H1 (cell line): ENCODE data around the gene SLC25A28. TPM values are rescaled to one million over a fixed set of nuclear protein-coding genes. Genes with fewer than 3 reads are reported as not detected.

ENCODE experiments used
- CTCF ChIA-PET: fragments of 300-600 bp; sonication (Branson Sonifier 250); formaldehyde crosslinking; loops from one replicate; lab custom pipeline; 2021; ENCODE audit not compliant: partially characterized antibody; lab: Charles Lee
- POLR2A ChIA-PET: fragments of 300-600 bp; sonication (Branson Sonifier 250); formaldehyde crosslinking; loops from one replicate; lab custom pipeline; 2021; ENCODE audit warnings: inconsistent platforms; ENCODE audit not compliant: partially characterized antibody; lab: Charles Lee
- DNase-seq, 2 experiments: peaks; one replicate each; pipeline versions ENCODE4 v3.0.0 to v3.0.0-alpha.2; 2010 to 2022; ENCODE audit warnings: low spot score in 2 of 2, low read depth in 1 of 2, mixed read lengths in 1 of 2
- FAIRE-seq: peaks from 2 replicates; lab custom pipeline; 2011; peaks lifted over from hg19 to GRCh38; lab: Jason Lieb, UNC
- H2AFZ ChIP-seq: 2 replicates; pipeline ENCODE4 v1.8.1; 2012; ENCODE audit warnings: low read length, inconsistent platforms
- H2AK5ac ChIP-seq: 2 replicates; pipeline ENCODE4 v1.6.1; 2013; ENCODE audit warnings: low read depth, low read length
- H2BK120ac ChIP-seq: replicated peaks from 2 replicates; pipeline ENCODE3; 2013; ENCODE audit warnings: low read depth, low read length, inconsistent platforms
- H2BK12ac ChIP-seq: 2 replicates; pipeline ENCODE4 v1.6.1; 2013; ENCODE audit warnings: low read depth, low read length
- H2BK15ac ChIP-seq: 2 replicates; pipeline ENCODE4 v1.6.1; 2013; ENCODE audit warnings: low read length
- H2BK20ac ChIP-seq: 2 replicates; pipeline ENCODE4 v1.6.1; 2013; ENCODE audit warnings: low read length
- H2BK5ac ChIP-seq: 2 replicates; pipeline ENCODE4 v1.6.1; 2013; ENCODE audit warnings: low read depth, low read length
- H3K14ac ChIP-seq: 2 replicates; pipeline ENCODE4 v1.6.1; 2013; ENCODE audit warnings: inconsistent platforms; ENCODE audit not compliant: insufficient read length
- H3K18ac ChIP-seq: 2 replicates; pipeline ENCODE4 v1.6.1; 2013; ENCODE audit warnings: low read length; ENCODE audit errors: extremely low read depth
- H3K23ac ChIP-seq: 2 replicates; pipeline ENCODE4 v1.6.1; 2013; ENCODE audit warnings: inconsistent platforms; ENCODE audit not compliant: insufficient read length
- H3K23me2 ChIP-seq: 2 replicates; pipeline ENCODE4 v1.6.1; 2013; ENCODE audit warnings: low read depth, low read length
- H3K27ac ChIP-seq: 2 replicates; pipeline ENCODE4 v1.6.1; 2011; ENCODE audit warnings: low read depth, low read length, inconsistent platforms
- H3K27me3 ChIP-seq, 4 experiments: replicated peaks in 1 of 4; 1 replicate in 1 of 4; 2 replicates in 3 of 4; pipeline versions ENCODE4 v1.6.1 to v1.8.1; 2011 to 2013; ENCODE audit warnings: low read length in 3 of 4, mild to moderate bottlenecking in 3 of 4, inconsistent platforms in 2 of 4, mixed read lengths in 2 of 4, moderate library complexity in 1 of 4; ENCODE audit not compliant: control insufficient read depth in 3 of 4, insufficient read depth in 3 of 4; ENCODE audit errors: extremely low read depth in 1 of 4
- H3K36me3 ChIP-seq, 4 experiments: 2 replicates each; pipeline versions ENCODE4 v1.6.1 to v1.8.1; 2011 to 2013; ENCODE audit warnings: mild to moderate bottlenecking in 4 of 4, low read length in 3 of 4, moderate library complexity in 2 of 4, control low read depth in 1 of 4, inconsistent platforms in 1 of 4; ENCODE audit not compliant: insufficient read depth in 4 of 4, control insufficient read depth in 2 of 4
- H3K4ac ChIP-seq: replicated peaks from 2 replicates; pipeline ENCODE3; 2013; ENCODE audit warnings: low read length, low read depth, mixed read lengths, inconsistent platforms; ENCODE audit not compliant: insufficient read length
- H3K4me1 ChIP-seq, 4 experiments: replicated peaks in 1 of 4; 1 replicate in 1 of 4; 2 replicates in 3 of 4; pipeline versions ENCODE4 v1.6.1 to v1.8.1; 2011 to 2013; ENCODE audit warnings: low read length in 3 of 4, inconsistent platforms in 2 of 4, mixed read lengths in 1 of 4; ENCODE audit not compliant: insufficient read depth in 4 of 4, control insufficient read depth in 3 of 4
- H3K4me2 ChIP-seq, 2 experiments: 2 replicates each; pipeline versions ENCODE4 v1.6.1 to v1.8.1; 2011 to 2013; ENCODE audit warnings: low read depth in 2 of 2, low read length in 2 of 2, control low read depth in 1 of 2, inconsistent platforms in 1 of 2, mild to moderate bottlenecking in 1 of 2; ENCODE audit not compliant: insufficient read depth in 1 of 2
- H3K4me3 ChIP-seq, 4 experiments: fragments of 200-600, 300-600 bp in 1 of 4; sonication (generic), shearing (Covaris generic), sonication (Bioruptor Twin) in 1 of 4; 2 replicates each; pipeline versions ENCODE4 v1.5.1 to v1.8.1; 2011 to 2016; ENCODE audit warnings: low read length in 4 of 4, low read depth in 3 of 4, control low read depth in 2 of 4, inconsistent platforms in 2 of 4, mild to moderate bottlenecking in 2 of 4, mixed read lengths in 1 of 4, moderate library complexity in 1 of 4; ENCODE audit not compliant: insufficient read depth in 2 of 4; ENCODE audit errors: extremely low read depth in 1 of 4
- H3K56ac ChIP-seq: replicated peaks from 2 replicates; pipeline ENCODE3; 2013; ENCODE audit warnings: low read depth, mild to moderate bottlenecking, mixed read lengths, low read length, inconsistent platforms; ENCODE audit not compliant: insufficient read length
- H3K79me1 ChIP-seq: 2 replicates; pipeline ENCODE4 v1.6.1; 2013; ENCODE audit warnings: low read depth, low read length, control low read depth
- H3K79me2 ChIP-seq, 2 experiments: 2 replicates each; pipeline versions ENCODE4 v1.6.1 to v1.8.1; 2012 to 2013; ENCODE audit warnings: low read length in 2 of 2, mild to moderate bottlenecking in 2 of 2, inconsistent platforms in 1 of 2; ENCODE audit not compliant: insufficient read depth in 2 of 2, control insufficient read depth in 1 of 2
- H3K9ac ChIP-seq, 4 experiments: replicated peaks in 1 of 4; 1 replicate in 1 of 4; 2 replicates in 3 of 4; pipeline versions ENCODE4 v1.6.1 to v1.8.1; 2011 to 2013; ENCODE audit warnings: low read depth in 3 of 4, low read length in 3 of 4, control low read depth in 2 of 4, mild to moderate bottlenecking in 2 of 4, moderate library complexity in 2 of 4, inconsistent platforms in 1 of 4; ENCODE audit errors: extremely low read depth in 1 of 4
- H3K9me3 ChIP-seq, 2 experiments: 2 replicates each; pipeline versions ENCODE4 v1.6.1 to v1.8.1; 2012 to 2013; ENCODE audit warnings: mild to moderate bottlenecking in 2 of 2, moderate library complexity in 2 of 2, control low read depth in 1 of 2, inconsistent platforms in 1 of 2, low read depth in 1 of 2, low read length in 1 of 2, mixed read lengths in 1 of 2; ENCODE audit not compliant: insufficient read depth in 2 of 2
- H4K20me1 ChIP-seq, 2 experiments: replicated peaks in 1 of 2; 2 replicates each; pipeline versions ENCODE3 to v1.8.1; 2011 to 2013; ENCODE audit warnings: inconsistent platforms in 2 of 2, low read length in 2 of 2, mild to moderate bottlenecking in 1 of 2; ENCODE audit not compliant: insufficient read depth in 2 of 2, control insufficient read depth in 1 of 2
- H4K5ac ChIP-seq: 2 replicates; pipeline ENCODE4 v1.6.1; 2013; ENCODE audit warnings: low read length, low read depth, mixed read lengths, inconsistent platforms; ENCODE audit not compliant: insufficient read length
- H4K8ac ChIP-seq: 2 replicates; pipeline ENCODE4 v1.8.0; 2013; ENCODE audit warnings: mild to moderate bottlenecking, moderate library complexity, low read length, inconsistent platforms; ENCODE audit not compliant: insufficient read depth; ENCODE audit errors: extremely low read depth
- H4K91ac ChIP-seq: replicated peaks from 2 replicates; pipeline ENCODE3; 2013; ENCODE audit warnings: low read length, mixed read lengths, inconsistent platforms; ENCODE audit not compliant: insufficient read length
- CREB1 ChIP-seq: IDR thresholded peaks from 2 replicates; pipeline ENCODE4 v1.6.1; 2012; ENCODE audit warnings: inconsistent platforms
- EGR1 ChIP-seq: IDR thresholded peaks from 2 replicates; pipeline ENCODE4 v1.6.1; 2011; ENCODE audit warnings: low read depth, low read length, borderline replicate concordance
- JUND ChIP-seq: IDR thresholded peaks from 2 replicates; pipeline ENCODE4 v1.6.1; 2011; ENCODE audit warnings: mild to moderate bottlenecking, improper control_type of control experiment, low read length
- KDM1A ChIP-seq: fragments of 200-600, 300-600 bp; sonication (generic); IDR thresholded peaks from 2 replicates; pipeline ENCODE4 v1.7.1; 2016; ENCODE audit warnings: mild to moderate bottlenecking, low read length, borderline replicate concordance
- NRF1 ChIP-seq: IDR thresholded peaks from 2 replicates; pipeline ENCODE4 v1.6.1; 2011; ENCODE audit warnings: mild to moderate bottlenecking, low read depth, low read length, improper control_type of control experiment
- POLR2A ChIP-seq, 2 experiments: IDR thresholded peaks; 1 replicate in 1 of 2; 2 replicates in 1 of 2; pipeline ENCODE4 v1.6.1; 2011; ENCODE audit warnings: low read depth in 2 of 2, low read length in 2 of 2, mild to moderate bottlenecking in 2 of 2; ENCODE audit errors: control extremely low read depth in 1 of 2
- RAD21 ChIP-seq, 2 experiments: IDR thresholded peaks in 1 of 2; conservative IDR thresholded peaks in 1 of 2; 2 replicates each; pipeline ENCODE4 v1.6.1; 2011; ENCODE audit warnings: low read depth in 2 of 2, low read length in 2 of 2, improper control_type of control experiment in 1 of 2, inconsistent platforms in 1 of 2, mild to moderate bottlenecking in 1 of 2, moderate library complexity in 1 of 2
- SIN3A ChIP-seq, 2 experiments: IDR thresholded peaks in 1 of 2; conservative IDR thresholded peaks in 1 of 2; 2 replicates each; pipeline ENCODE4 v1.6.1; 2011 to 2012; ENCODE audit warnings: low read length in 2 of 2, improper control_type of control experiment in 1 of 2, low read depth in 1 of 2, mild to moderate bottlenecking in 1 of 2
- SIX5 ChIP-seq: IDR thresholded peaks from 2 replicates; pipeline ENCODE4 v1.6.1; 2011; ENCODE audit warnings: mild to moderate bottlenecking, low read depth, low read length
- TAF7 ChIP-seq: optimal IDR thresholded peaks from 2 replicates; pipeline ENCODE3; 2011; ENCODE audit warnings: low read depth, mild to moderate bottlenecking, inconsistent platforms, low read length, moderate library complexity, borderline replicate concordance
- WGBS, 2 experiments: shearing (Covaris generic) in 1 of 2; methylation state at CpG; one replicate each; pipeline versions ENCODE4 v1.1.6 to v1.1.7; 2013 to 2015; ENCODE audit warnings: low lambda C conversion rate in 2 of 2, mixed read lengths in 2 of 2, inconsistent platforms in 1 of 2, low coverage in 1 of 2, missing lambda C conversion rate in 1 of 2; ENCODE audit not compliant: insufficient replicate concordance in 2 of 2, insufficient coverage in 1 of 2, insufficient read length in 1 of 2; ENCODE audit errors: extremely low coverage in 1 of 2, missing lambda C conversion rate in 1 of 2; 5-methylcytosine and 5-hydroxymethylcytosine counted together
- polyA plus RNA-seq, 7 experiments: library from polyadenylated mRNA; depleted of rRNA in 3 of 7; stranded (reverse) in 5 of 7; unstranded in 2 of 7; fragments of >200 nt in 5 of 7; fragments of 200-250 nt in 2 of 7; gene quantifications; 1 replicate in 5 of 7; 2 replicates in 1 of 7; 4 replicates in 1 of 7; pipeline versions ENCODE4 v1.2.1 to v1.2.3, GENCODE V29; 2011 to 2013; ENCODE audit warnings: missing spikeins in 2 of 7, mixed read lengths in 2 of 7
- total RNA-seq: library from RNA; stranded (reverse); fragmentation: NEBNext Ultra II Directional; extraction: Animal tissue kit (Norgen Biotek cat#: 25700); gene quantifications from 2 replicates; pipeline ENCODE4 v1.2.1, GENCODE V29; 2021
- TF ChIP-seq, protein P1 (sequence below): IDR thresholded peaks from 2 replicates; pipeline ENCODE4 v1.6.1; 2012; ENCODE audit warnings: inconsistent platforms
- TF ChIP-seq, protein P2 (sequence below): IDR thresholded peaks from 2 replicates; pipeline ENCODE4 v1.6.1; 2012; ENCODE audit warnings: inconsistent platforms

The SLC25A28 gene
- total and polyA plus RNA-seq, 2 of the 8 experiments (the other 6 are each of a cell fraction or from before 2014, with no cell fraction given) = 17.2 to 18.5 TPM

DNA sequence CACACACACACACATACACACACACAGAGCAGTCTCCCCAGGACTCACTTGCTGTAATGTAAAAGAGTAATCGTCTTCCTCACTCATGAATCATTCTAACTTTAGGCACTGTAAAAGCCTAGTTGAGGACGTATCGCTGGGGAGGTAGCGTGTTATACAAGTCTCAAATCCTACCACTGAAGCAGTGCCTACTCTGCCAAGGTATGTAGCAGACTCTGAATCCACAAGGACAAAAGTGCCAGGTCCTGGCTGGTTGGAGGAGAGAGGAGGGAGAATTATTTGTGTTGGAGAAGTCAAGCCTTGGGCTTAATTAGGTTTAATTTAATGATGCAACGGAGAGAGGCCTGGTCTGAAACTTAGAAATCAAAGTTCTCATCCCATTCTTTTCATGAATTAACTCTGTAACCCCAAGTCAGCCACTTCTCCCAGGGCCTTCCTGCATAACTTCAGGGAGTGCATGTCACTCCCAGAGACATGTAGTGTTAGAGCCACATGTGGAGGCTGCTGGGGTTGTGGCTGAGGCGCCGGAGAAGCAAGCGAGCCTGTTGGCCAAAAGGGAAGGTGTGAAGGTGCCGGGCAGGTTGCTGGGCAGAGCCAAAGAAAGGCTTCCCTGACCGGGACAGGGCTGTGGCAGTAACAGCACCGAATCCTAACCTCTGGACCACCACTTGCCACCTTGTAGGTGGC, 50.8 kb downstream of the SLC25A28 start:
- POLR2A ChIA-PET = no interaction called here
- H3K23ac ChIP-seq = no peak overlapping the region
- no peak overlapping the region for H3K4ac ChIP-seq
- H3K56ac ChIP-seq = no peak overlapping the region
- H3K79me2 ChIP-seq = no peaks in the 10 kb centered on the region
- no peak overlapping the region for H3K14ac ChIP-seq
- no peak overlapping the region for H3K4me3 ChIP-seq
- no peak overlapping the region; the same call in none of the 2 replicates for H3K18ac ChIP-seq
- no peaks in the 10 kb centered on the region for H3K36me3 ChIP-seq
- H3K23me2 ChIP-seq = no peaks in the 10 kb centered on the region; the same call in 1 of the 2 replicates
- no peak overlapping the region for H4K5ac ChIP-seq
- no peak overlapping the region for H4K91ac ChIP-seq
- no peak for DNase-seq
- no peak overlapping the region; a peak in 1 of 7 replicates for H3K9ac ChIP-seq
- 78% methylated on average over 11 of the region's 11 CpGs; no CpG with 5 or more reads in 1 of the 2 experiments for WGBS, 2 experiments
- H2BK15ac ChIP-seq = no peak overlapping the region
- peak overlapping the region; percentile 72 for H2BK12ac ChIP-seq
- no peaks in the 10 kb centered on the region for H3K9me3 ChIP-seq
- no peaks in the 10 kb centered on the region for H3K79me1 ChIP-seq
- H3K27me3 ChIP-seq = no peaks in the 10 kb centered on the region
- H2BK20ac ChIP-seq = peak overlapping the region; percentile 24; the same call in 1 of the 2 replicates
- H4K8ac ChIP-seq = no peak overlapping the region
- no peak for FAIRE-seq
- H3K4me1 ChIP-seq = peaks cover 2 to 7% (median 3%) of the 10 kb centered on the region in 4 experiments; a peak in 3 of 7 replicates
- H2BK120ac ChIP-seq = no peak overlapping the region
- CTCF ChIA-PET = interaction anchor here (1.1 kb wide), 1 partner anchor 10 kb away, joined by 4 read pairs; no protein-coding TSS in a partner anchor
- H3K4me2 ChIP-seq = no peak overlapping the region
- no peak overlapping the region for H2AK5ac ChIP-seq
- no peaks in the 10 kb centered on the region for H4K20me1 ChIP-seq
- H2AFZ ChIP-seq = peak overlapping the region; percentile 86
- peak overlapping the region; percentile 79; the same call in 1 of the 2 replicates for H2BK5ac ChIP-seq
- no peak overlapping the region for H3K27ac ChIP-seq
- TF ChIP-seq CREB1 (no peak), SIX5 (no peak), RAD21 (IDR thresholded peaks at IDR 0.05 in 1 of 2, conservative IDR thresholded peaks at IDR 0.05 in 1 of 2; ENCODE audit: low read depth in 2 of 2, low read length in 2 of 2) (no peak), EGR1 (no peak), TAF7 (no peak), SIN3A (conservative IDR thresholded peaks at IDR 0.05 in 1 of 2, IDR thresholded peaks at IDR 0.05 in 1 of 2; ENCODE audit: low read depth in 1 of 2, low read length in 2 of 2) (no peak), NRF1 (no peak), KDM1A (no peak), POLR2A (IDR thresholded peaks at IDR 0.05; ENCODE audit: control extremely low read depth in 1 of 2, low read depth in 2 of 2, low read length in 2 of 2) (no peak), JUND (no peak)
- TF ChIP-seq, protein P1, sequence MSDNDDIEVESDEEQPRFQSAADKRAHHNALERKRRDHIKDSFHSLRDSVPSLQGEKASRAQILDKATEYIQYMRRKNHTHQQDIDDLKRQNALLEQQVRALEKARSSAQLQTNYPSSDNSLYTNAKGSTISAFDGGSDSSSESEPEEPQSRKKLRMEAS = peak; percentile 58
- TF ChIP-seq, protein P2, sequence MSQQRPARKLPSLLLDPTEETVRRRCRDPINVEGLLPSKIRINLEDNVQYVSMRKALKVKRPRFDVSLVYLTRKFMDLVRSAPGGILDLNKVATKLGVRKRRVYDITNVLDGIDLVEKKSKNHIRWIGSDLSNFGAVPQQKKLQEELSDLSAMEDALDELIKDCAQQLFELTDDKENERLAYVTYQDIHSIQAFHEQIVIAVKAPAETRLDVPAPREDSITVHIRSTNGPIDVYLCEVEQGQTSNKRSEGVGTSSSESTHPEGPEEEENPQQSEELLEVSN = peak; percentile 59
